HepG2 (cell line): ENCODE data around the gene AP3M1. TPM values are rescaled to one million over a fixed set of nuclear protein-coding genes. Genes with fewer than 3 reads are reported as not detected.

ENCODE experiments used
- ATAC-seq: fragments of 200-7000 bp; cut with Tn5 transposase; 3 replicates; pipeline ENCODE4 v1.9.1; 2020; ENCODE audit warnings: mild to moderate bottlenecking, moderate library complexity
- BruUV-seq: library from RNA; stranded (reverse); fragments of 400-500 nt; replicated peaks from 2 replicates; lab custom pipeline; 2021; lab: Mats Ljungman, UMichigan
- CTCF ChIA-PET: fragments of 300-600 bp; formaldehyde crosslinking; extraction: SDS; loops from one replicate; lab custom pipeline; 2021; ENCODE audit warnings: low total read pairs, inconsistent platforms, low intra/inter-chr PET ratio; lab: Yijun Ruan, JAX
- POLR2A ChIA-PET: fragments of 350-600 bp; sonication (Branson Sonifier 250); formaldehyde crosslinking; loops from one replicate; lab custom pipeline; 2020; ENCODE audit warnings: antibody characterized with exemption, inconsistent platforms; lab: Yijun Ruan, JAX
- DNase-seq: peaks from one replicate; pipeline ENCODE4 v3.0.0-alpha.2; 2015; ENCODE audit warnings: low spot score
- FAIRE-seq: peaks from 3 replicates; lab custom pipeline; 2011; peaks lifted over from hg19 to GRCh38; lab: Jason Lieb, UNC
- H2AFZ ChIP-seq: one replicate; pipeline ENCODE4 v1.6.1; 2011; ENCODE audit warnings: low read length, inconsistent platforms
- H3K27ac ChIP-seq: fragments of 300-600 bp; 3 replicates; pipeline ENCODE4 v1.8.0; 2011; ENCODE audit warnings: mixed run types, mild to moderate bottlenecking, mixed read lengths, low read length, inconsistent platforms; ENCODE audit not compliant: insufficient read depth; ENCODE audit errors: extremely low read length
- H3K27me3 ChIP-seq, 2 experiments: fragments of 200-600 bp in 1 of 2; 2 replicates in 1 of 2; 3 replicates in 1 of 2; pipeline versions ENCODE4 v1.6.0 to v1.8.0; 2011; ENCODE audit warnings: low read length in 2 of 2, mild to moderate bottlenecking in 2 of 2, moderate library complexity in 2 of 2, inconsistent platforms in 1 of 2; ENCODE audit not compliant: insufficient read depth in 2 of 2, control insufficient read depth in 1 of 2
- H3K36me3 ChIP-seq, 2 experiments: fragments of 200-600 bp in 1 of 2; replicated peaks in 1 of 2; 2 replicates in 1 of 2; 3 replicates in 1 of 2; pipeline versions ENCODE4 v1.5.1 to v1.8.0; 2011; ENCODE audit warnings: low read length in 2 of 2, inconsistent platforms in 1 of 2; ENCODE audit not compliant: insufficient read depth in 2 of 2, control insufficient read depth in 1 of 2
- H3K4me1 ChIP-seq: 2 replicates; pipeline ENCODE4 v1.5.1; 2012; ENCODE audit warnings: low read length, inconsistent platforms; ENCODE audit not compliant: insufficient read depth
- H3K4me2 ChIP-seq: 2 replicates; pipeline ENCODE4 v1.6.0; 2011; ENCODE audit warnings: low read depth, low read length, inconsistent platforms
- H3K4me3 ChIP-seq, 3 experiments: fragments of 200-600 bp in 1 of 3; sonication (generic), shearing (Covaris generic) in 1 of 3; replicated peaks in 1 of 3; 2 replicates each; pipeline ENCODE4 v1.5.1; 2011 to 2016; ENCODE audit warnings: low read length in 3 of 3, inconsistent platforms in 2 of 3, low read depth in 2 of 3, mild to moderate bottlenecking in 2 of 3, control low read depth in 1 of 3, mixed read lengths in 1 of 3; ENCODE audit not compliant: insufficient read depth in 1 of 3
- H3K79me2 ChIP-seq: one replicate; pipeline ENCODE4 v1.6.1; 2011; ENCODE audit warnings: low read length, inconsistent platforms; ENCODE audit not compliant: insufficient read depth
- H3K9ac ChIP-seq: 2 replicates; pipeline ENCODE4 v1.6.0; 2011; ENCODE audit warnings: mild to moderate bottlenecking, low read depth, low read length, inconsistent platforms; ENCODE audit not compliant: insufficient read depth
- H3K9me3 ChIP-seq: 2 replicates; pipeline ENCODE4 v1.5.1; 2012; ENCODE audit warnings: mild to moderate bottlenecking, low read length
- H4K20me1 ChIP-seq: 2 replicates; pipeline ENCODE4 v1.6.0; 2011; ENCODE audit warnings: inconsistent platforms, mild to moderate bottlenecking, low read length, moderate library complexity; ENCODE audit not compliant: insufficient read depth
- ARID2 ChIP-seq: sonication (generic); formaldehyde crosslinking; IDR thresholded peaks from 2 replicates; pipeline ENCODE4 v1.8.1; 2022; ENCODE audit warnings: mild to moderate bottlenecking, missing genetic modification reagents, borderline replicate concordance
- GABPA ChIP-seq, 2 experiments: IDR thresholded peaks; 2 replicates each; pipeline ENCODE4 v1.6.1; 2011 to 2016; ENCODE audit warnings: low read depth in 2 of 2, low read length in 1 of 2, missing biosample characterization in 1 of 2, missing genetic modification characterization in 1 of 2
- HDAC1 ChIP-seq: sonication (generic); formaldehyde crosslinking; IDR thresholded peaks from 2 replicates; pipeline ENCODE4 v1.5.1; 2020; ENCODE audit warnings: mild to moderate bottlenecking, missing genetic modification reagents
- HNF4A ChIP-seq: sonication (generic); formaldehyde crosslinking; IDR thresholded peaks from 2 replicates; pipeline ENCODE4 v1.4.0; 2020; ENCODE audit warnings: missing genetic modification reagents
- HOXA5 ChIP-seq: sonication (generic); formaldehyde crosslinking; IDR thresholded peaks from 2 replicates; pipeline ENCODE4 v1.4.0; 2020; ENCODE audit warnings: missing genetic modification reagents
- NCOA5 ChIP-seq: sonication (generic); formaldehyde crosslinking; IDR thresholded peaks from 2 replicates; pipeline ENCODE4 v1.4.0; 2020; ENCODE audit warnings: missing genetic modification reagents
- SAFB2 ChIP-seq: sonication (generic); formaldehyde crosslinking; IDR thresholded peaks from 2 replicates; pipeline ENCODE4 v1.5.1; 2020; ENCODE audit warnings: missing genetic modification reagents, low read depth, mild to moderate bottlenecking, borderline replicate concordance
- ZFX ChIP-seq: sonication (generic); formaldehyde crosslinking; IDR thresholded peaks from 2 replicates; pipeline ENCODE4 v1.4.0; 2020; ENCODE audit warnings: mild to moderate bottlenecking, low read depth, missing genetic modification reagents, moderate library complexity
- ZZZ3 ChIP-seq: sonication (generic); formaldehyde crosslinking; IDR thresholded peaks from 2 replicates; pipeline ENCODE4 v1.4.0; 2020; ENCODE audit warnings: missing genetic modification reagents, mild to moderate bottlenecking, borderline replicate concordance
- WGBS: methylation state at CpG from one replicate; pipeline ENCODE4 v1.1.6; 2017; ENCODE audit warnings: low lambda C conversion rate; 5-methylcytosine and 5-hydroxymethylcytosine counted together
- in situ Hi-C: cut with HindIII; loops from 2 replicates; pipeline ENCODE4 v1.10.0; 2017; ENCODE audit warnings: low pct_unique_long_range_greater_than_20kb; ENCODE audit not compliant: extremely low pct_ligation_motif_present
- intact Hi-C: fragments of 100-400 bp; cut with micrococcal nuclease; formaldehyde crosslinking; loops from one replicate; pipeline ENCODE4 v1.10.0; 2022; ENCODE audit not compliant: unreplicated experiment
- polyA plus RNA-seq, 8 experiments: library from polyadenylated mRNA; depleted of rRNA in 3 of 8; stranded (reverse) in 7 of 8; unstranded in 1 of 8; fragments of >200 nt; fragmentation: Illumina TruSeq in 4 of 8; extraction: Trizol in 4 of 8; gene quantifications; 2 replicates each; pipeline versions ENCODE4 v1.2.1 to v1.2.3, GENCODE V29; 2011 to 2016; ENCODE audit warnings: low read depth in 4 of 8, missing spikeins in 1 of 8, mixed read lengths in 1 of 8; ENCODE audit not compliant: insufficient read depth in 1 of 8
- total RNA-seq, 5 experiments: library from RNA; depleted of rRNA; stranded (reverse); fragments of >200 nt; fragmentation: Illumina TruSeq; extraction: Trizol; gene quantifications; 2 replicates each; pipeline ENCODE4 v1.2.3, GENCODE V29; 2016; ENCODE audit warnings: low read depth in 1 of 5
- TF ChIP-seq, protein P1 (sequence below): sonication (generic); formaldehyde crosslinking; IDR thresholded peaks from 2 replicates; pipeline ENCODE4 v1.5.0; 2020; ENCODE audit warnings: mild to moderate bottlenecking, missing genetic modification reagents, borderline replicate concordance
- TF ChIP-seq, protein P2 (sequence below): IDR thresholded peaks from 2 replicates; pipeline ENCODE4 v1.6.1; 2016; ENCODE audit warnings: mild to moderate bottlenecking
- TF ChIP-seq, protein P3 (sequence below): sonication (generic); formaldehyde crosslinking; IDR thresholded peaks from 2 replicates; pipeline ENCODE4 v1.4.0; 2020; ENCODE audit warnings: mild to moderate bottlenecking, missing genetic modification reagents, borderline replicate concordance
- TF ChIP-seq, protein P4 (sequence below): IDR thresholded peaks from 2 replicates; pipeline ENCODE4 v1.6.1; 2016; ENCODE audit warnings: low read depth

The AP3M1 gene
- total and polyA plus RNA-seq, 2 of the 13 experiments (the other 11 are each of a cell fraction or from before 2014, with no cell fraction given), result 29.0 to 31.6 TPM

DNA sequence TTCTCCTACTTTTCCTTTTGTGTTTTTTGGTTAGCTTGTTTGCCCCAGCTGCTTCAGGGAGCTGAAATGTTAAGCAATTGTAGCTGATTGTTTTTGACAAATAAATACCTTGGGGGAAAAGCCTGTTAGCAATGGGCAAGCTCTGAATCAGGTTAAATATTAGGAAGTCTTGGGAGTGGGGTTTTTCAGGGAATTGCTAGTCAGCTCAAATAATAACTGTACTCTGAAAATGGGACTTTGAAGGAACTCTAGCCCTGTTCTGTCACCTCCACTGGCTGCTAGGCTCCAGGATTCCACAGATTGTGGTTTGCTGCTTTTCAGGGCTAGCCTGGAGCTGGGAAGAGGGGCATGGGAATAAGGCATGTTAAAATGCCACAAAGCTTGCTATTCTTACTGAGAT lies 39.9 kb upstream of the AP3M1 start (continued):
- TF ChIP-seq, protein P1, sequence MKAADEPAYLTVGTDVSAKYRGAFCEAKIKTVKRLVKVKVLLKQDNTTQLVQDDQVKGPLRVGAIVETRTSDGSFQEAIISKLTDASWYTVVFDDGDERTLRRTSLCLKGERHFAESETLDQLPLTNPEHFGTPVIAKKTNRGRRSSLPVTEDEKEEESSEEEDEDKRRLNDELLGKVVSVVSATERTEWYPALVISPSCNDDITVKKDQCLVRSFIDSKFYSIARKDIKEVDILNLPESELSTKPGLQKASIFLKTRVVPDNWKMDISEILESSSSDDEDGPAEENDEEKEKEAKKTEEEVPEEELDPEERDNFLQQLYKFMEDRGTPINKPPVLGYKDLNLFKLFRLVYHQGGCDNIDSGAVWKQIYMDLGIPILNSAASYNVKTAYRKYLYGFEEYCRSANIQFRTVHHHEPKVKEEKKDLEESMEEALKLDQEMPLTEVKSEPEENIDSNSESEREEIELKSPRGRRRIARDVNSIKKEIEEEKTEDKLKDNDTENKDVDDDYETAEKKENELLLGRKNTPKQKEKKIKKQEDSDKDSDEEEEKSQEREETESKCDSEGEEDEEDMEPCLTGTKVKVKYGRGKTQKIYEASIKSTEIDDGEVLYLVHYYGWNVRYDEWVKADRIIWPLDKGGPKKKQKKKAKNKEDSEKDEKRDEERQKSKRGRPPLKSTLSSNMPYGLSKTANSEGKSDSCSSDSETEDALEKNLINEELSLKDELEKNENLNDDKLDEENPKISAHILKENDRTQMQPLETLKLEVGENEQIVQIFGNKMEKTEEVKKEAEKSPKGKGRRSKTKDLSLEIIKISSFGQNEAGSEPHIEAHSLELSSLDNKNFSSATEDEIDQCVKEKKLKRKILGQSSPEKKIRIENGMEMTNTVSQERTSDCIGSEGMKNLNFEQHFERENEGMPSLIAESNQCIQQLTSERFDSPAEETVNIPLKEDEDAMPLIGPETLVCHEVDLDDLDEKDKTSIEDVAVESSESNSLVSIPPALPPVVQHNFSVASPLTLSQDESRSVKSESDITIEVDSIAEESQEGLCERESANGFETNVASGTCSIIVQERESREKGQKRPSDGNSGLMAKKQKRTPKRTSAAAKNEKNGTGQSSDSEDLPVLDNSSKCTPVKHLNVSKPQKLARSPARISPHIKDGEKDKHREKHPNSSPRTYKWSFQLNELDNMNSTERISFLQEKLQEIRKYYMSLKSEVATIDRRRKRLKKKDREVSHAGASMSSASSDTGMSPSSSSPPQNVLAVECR (CRISPR knock-in tag), result no peak
- no peak for TF ChIP-seq NCOA5 (CRISPR knock-in tag)
- TF ChIP-seq ARID2 (CRISPR knock-in tag), result 0 out of 2 replicates have a peak, but pooled peaks have one; percentile 41

DNA sequence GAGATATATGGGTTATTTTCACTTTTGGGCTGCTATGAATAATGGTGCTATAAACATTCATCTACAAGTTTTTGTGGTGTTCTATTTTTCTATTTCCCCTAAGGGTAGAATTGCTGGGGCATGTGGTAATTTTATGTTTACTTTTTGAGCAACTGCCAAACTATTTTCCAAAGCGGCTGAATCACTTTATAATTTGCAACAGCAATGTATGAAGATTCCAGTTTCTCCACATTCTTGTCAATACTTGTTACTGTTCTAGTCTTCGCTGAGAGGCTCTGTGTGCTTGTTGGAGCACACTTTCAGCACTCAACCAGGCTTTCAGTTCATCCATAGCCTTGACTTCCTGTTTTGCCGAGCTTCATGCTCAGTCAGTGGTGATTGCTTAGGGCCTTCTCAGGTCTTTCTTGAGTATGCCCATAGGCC lies 39.4 kb upstream of the AP3M1 start:
- H2AFZ ChIP-seq, result no peak overlapping the region
- peak; percentile 73 for FAIRE-seq
- DNase-seq, result peak; percentile 69
- peaks cover 55% of the 10 kb centered on the region for H3K4me1 ChIP-seq
- H4K20me1 ChIP-seq, result peaks cover 10% of the 10 kb centered on the region; the same call in 1 of the 2 replicates
- H3K4me2 ChIP-seq, result peak overlapping the region; percentile 70
- H3K36me3 ChIP-seq, result no peaks in the 10 kb centered on the region
- TSS peak; percentile 2 for BruUV-seq
- H3K4me3 ChIP-seq, result peak overlapping the region in 2 of 3 experiments; percentile 20 to 41; a peak in 4 of 6 replicates
- peak overlapping the region; percentile 51; the same call in 1 of the 2 replicates for H3K9ac ChIP-seq
- POLR2A ChIA-PET, result interaction anchor here (1.2 kb wide), 1 partner anchor 13 kb away, joined by 13 read pairs; no protein-coding TSS in a partner anchor
- no peaks in the 10 kb centered on the region for H3K27me3 ChIP-seq
- CTCF ChIA-PET, result no interaction called here
- peak overlapping the region; percentile 68 for H3K27ac ChIP-seq
- in situ Hi-C loops (no loop called here), intact Hi-C loops (no loop called here)
- no peaks in the 10 kb centered on the region for H3K9me3 ChIP-seq
- ATAC-seq, result peak; percentile 91
- WGBS, result 6% methylated on average over 3 of the region's 3 CpGs
- H3K79me2 ChIP-seq, result peaks cover 92% of the 10 kb centered on the region
- TF ChIP-seq GABPA (IDR thresholded peaks at IDR 0.05; ENCODE audit: low read depth, low read length) (no peak), GABPA (CRISPR knock-in tag; IDR thresholded peaks at IDR 0.05; ENCODE audit: low read depth) (0 out of 2 replicates have a peak, but pooled peaks have one; percentile 28), HOXA5 (no peak), HDAC1 (CRISPR knock-in tag) (no peak), ZZZ3 (CRISPR knock-in tag) (no peak), HNF4A (no peak), SAFB2 (CRISPR knock-in tag) (no peak), ZFX (CRISPR knock-in tag) (0 out of 2 replicates have a peak, but pooled peaks have one; percentile 15)
- TF ChIP-seq, protein P2, sequence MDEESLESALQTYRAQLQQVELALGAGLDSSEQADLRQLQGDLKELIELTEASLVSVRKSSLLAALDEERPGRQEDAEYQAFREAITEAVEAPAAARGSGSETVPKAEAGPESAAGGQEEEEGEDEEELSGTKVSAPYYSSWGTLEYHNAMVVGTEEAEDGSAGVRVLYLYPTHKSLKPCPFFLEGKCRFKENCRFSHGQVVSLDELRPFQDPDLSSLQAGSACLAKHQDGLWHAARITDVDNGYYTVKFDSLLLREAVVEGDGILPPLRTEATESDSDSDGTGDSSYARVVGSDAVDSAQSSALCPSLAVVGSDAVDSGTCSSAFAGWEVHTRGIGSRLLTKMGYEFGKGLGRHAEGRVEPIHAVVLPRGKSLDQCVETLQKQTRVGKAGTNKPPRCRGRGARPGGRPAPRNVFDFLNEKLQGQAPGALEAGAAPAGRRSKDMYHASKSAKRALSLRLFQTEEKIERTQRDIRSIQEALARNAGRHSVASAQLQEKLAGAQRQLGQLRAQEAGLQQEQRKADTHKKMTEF (CRISPR knock-in tag), result no peak
- TF ChIP-seq, protein P3, sequence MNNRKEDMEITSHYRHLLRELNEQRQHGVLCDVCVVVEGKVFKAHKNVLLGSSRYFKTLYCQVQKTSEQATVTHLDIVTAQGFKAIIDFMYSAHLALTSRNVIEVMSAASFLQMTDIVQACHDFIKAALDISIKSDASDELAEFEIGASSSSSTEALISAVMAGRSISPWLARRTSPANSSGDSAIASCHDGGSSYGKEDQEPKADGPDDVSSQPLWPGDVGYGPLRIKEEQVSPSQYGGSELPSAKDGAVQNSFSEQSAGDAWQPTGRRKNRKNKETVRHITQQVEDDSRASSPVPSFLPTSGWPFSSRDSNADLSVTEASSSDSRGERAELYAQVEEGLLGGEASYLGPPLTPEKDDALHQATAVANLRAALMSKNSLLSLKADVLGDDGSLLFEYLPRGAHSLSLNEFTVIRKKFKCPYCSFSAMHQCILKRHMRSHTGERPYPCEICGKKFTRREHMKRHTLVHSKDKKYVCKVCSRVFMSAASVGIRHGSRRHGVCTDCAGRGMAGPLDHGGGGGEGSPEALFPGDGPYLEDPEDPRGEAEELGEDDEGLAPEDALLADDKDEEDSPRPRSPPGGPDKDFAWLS (CRISPR knock-in tag), result no peak
- TF ChIP-seq, protein P4, sequence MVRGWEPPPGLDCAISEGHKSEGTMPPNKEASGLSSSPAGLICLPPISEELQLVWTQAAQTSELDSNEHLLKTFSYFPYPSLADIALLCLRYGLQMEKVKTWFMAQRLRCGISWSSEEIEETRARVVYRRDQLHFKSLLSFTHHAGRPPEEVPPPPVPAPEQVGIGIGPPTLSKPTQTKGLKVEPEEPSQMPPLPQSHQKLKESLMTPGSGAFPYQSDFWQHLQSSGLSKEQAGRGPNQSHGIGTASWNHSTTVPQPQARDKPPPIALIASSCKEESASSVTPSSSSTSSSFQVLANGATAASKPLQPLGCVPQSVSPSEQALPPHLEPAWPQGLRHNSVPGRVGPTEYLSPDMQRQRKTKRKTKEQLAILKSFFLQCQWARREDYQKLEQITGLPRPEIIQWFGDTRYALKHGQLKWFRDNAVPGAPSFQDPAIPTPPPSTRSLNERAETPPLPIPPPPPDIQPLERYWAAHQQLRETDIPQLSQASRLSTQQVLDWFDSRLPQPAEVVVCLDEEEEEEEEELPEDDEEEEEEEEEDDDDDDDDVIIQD (CRISPR knock-in tag), result 0 out of 2 replicates have a peak, but pooled peaks have one; percentile 19
